Stimulated activated CD4-positive, alpha-beta T cell treated with anti-CD3 and anti-CD28 coated beads, Interleukin-4, amount 100 ng/mL, for 4 hours (primary cell): Measurements from ENCODE around the gene DSCAM.
"Not testable (repeated sequence)": the region's sequence is repeated elsewhere in the genome, so short reads cannot be mapped to it uniquely, and the experiment has no call there.

Experiments used
- DNase-seq, 2 experiments: peaks; one replicate each; pipeline ENCODE4 v3.0.0-alpha.2; 2020

The DSCAM gene

GRCh38 chr21:40278345-40278744 lies 568.6 kb downstream of the DSCAM start:
- no peak for DNase-seq

- no peak for DNase-seq
These were observed 571.0 kb downstream of the DSCAM start for GRCh38 chr21:40276001-40276400.

GRCh38 chr21:40272037-40272436 lies 574.9 kb downstream of the DSCAM start:
- no peak for DNase-seq

DNA sequence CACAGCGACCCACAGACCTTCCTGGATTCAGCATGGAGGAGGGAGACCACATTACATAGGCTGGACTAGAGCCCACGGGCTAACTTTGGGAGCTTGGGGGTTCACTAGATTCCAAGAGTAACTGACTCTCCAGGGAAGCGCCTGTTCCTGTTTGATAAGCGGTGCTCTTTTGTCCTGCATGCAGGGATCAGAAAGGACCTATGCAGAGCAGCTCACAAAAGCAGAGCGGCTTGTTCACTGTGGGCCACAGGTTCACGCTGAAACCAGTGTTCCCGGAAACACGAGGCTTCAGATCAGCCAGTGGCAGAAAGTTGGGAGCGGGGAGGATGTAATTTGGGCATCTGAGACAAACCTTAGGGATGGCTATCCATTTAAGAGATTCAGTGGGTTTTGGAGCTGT lies 575.8 kb downstream of the DSCAM start:
- DNase-seq: no peak

GRCh38 chr21:40270047-40270446 lies 576.9 kb downstream of the DSCAM start:
- no peak for DNase-seq

- no peak for DNase-seq
These were observed 577.7 kb downstream of the DSCAM start for GRCh38 chr21:40269239-40269638.

- not testable (repeated sequence) for DNase-seq
These were observed 588.5 kb downstream of the DSCAM start for GRCh38 chr21:40258456-40258855.

- DNase-seq: no peak
These were observed 589.6 kb downstream of the DSCAM start for GRCh38 chr21:40257342-40257741.

- DNase-seq: no peak
These were observed 591.2 kb downstream of the DSCAM start for GRCh38 chr21:40255518-40256444.

DNA sequence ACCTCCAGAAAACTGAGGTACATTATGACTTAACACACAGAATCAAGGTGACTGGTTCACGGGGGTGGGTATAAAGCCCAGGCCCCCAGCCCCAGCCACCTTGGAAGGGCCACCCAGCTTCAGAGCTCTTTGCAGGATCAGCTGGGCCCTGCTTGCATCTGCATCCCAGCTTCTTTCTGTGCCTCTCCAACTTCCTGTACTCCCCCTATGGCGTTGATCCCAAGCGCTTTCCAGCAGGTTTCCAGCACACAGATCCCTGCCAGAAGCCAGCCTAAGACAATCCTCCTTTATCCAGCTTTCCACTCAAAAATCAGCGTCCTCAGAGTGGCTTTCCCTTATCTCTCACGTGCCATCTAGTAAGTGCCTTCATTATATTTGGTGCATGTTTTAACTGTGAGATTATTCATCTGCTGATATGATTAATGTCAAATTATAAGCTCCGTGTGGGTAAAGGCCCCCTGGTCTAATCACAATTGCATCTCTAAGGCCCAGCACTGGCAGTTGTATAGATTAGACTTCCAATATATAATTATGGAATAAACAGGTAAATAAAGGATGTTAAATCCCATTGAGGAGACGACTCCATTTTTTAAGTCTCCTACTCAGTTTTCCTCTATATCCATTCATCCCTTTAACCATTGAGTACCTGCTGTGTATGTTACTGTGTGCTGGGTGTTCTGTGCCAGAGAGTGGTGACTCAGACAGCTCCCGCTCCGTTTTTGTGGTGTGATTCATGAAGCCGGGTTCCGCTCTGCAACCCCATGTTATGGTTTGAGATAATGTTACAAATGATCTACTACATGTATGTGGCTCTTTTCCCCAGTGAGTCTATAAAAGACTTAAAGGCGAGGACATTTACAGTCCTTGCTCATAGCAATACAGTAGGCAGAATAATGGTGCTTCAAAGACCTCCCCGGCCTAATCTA lies 592.2 kb downstream of the DSCAM start:
- no peak for DNase-seq

GRCh38 chr21:40253112-40253511 lies 593.8 kb downstream of the DSCAM start:
- DNase-seq: no peak

- DNase-seq: no peak
These were observed 596.3 kb downstream of the DSCAM start for GRCh38 chr21:40250514-40251294.

DNA sequence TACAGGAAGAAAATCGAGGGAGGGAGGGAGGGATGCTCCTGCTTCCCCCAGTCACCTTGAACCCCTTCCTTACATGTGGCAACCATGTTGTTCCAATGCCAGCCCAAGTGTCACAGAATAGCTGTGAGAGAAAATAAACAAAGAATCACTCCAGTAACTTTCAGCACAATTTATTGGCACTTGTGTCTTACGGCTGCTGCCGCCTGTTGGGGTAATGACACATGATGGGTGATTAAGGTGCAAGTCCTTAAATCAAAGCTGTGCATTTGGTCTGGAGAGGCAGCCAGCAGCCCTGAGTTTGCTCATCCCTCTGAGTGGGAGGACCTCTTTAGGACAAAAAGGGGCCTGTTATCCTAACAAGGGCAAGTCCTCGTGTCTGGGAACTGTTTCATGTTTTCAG lies 602.0 kb downstream of the DSCAM start:
- DNase-seq: no peak

- DNase-seq: no peak
These were observed 603.3 kb downstream of the DSCAM start for GRCh38 chr21:40243685-40244084.

DNA sequence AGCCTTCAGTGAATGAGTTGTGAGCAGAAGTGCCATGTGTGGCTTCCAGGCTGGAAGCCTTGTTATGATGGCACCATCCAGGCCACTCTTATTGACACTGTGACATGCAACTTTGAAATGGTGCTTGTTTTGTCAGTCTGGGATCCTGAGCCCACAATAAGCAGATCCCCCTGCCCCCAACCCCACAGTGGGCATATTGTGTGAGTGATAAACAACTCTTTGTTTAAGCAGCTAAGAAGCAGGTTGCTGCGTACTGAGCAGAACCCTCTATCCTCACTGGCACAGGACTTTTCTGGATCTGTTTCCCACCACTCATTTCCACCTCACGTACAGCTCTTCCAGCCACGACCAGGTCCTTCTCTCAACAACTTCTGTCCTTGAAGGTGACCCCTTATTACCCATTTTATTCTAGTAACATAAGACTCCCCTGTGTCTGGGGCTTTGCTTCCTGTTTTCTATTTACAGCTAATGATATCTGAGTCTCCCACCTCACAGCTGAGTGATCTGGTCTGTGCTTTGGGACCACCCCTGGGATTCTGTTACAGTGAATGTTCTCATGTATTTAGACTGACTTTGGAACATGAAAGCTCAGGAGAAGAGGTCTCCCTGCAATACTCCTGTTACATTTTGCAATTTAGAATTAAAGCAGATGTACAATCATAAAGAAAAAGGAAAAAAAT lies 604.2 kb downstream of the DSCAM start:
- no peak for DNase-seq

GRCh38 chr21:40235528-40235927 lies 611.4 kb downstream of the DSCAM start:
- DNase-seq: no peak

DNA sequence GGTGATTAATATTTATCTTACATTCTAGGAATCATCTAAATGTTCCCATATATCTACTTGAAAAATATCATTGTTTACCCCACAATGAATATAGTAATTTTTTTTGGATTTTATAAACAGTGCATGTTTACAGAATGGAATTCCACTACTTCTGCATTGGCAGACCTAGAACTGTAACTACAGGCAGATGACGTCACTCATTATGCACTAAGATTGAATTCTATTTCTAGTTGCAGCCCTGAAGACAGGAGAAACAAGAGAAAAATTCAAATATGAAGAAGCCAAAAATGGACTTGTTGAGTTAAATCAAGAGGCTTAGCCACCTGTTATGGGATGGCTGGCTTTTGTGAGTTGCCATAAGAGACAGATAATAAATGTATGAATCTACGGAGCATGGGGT lies 615.0 kb downstream of the DSCAM start:
- DNase-seq: no peak

DNA sequence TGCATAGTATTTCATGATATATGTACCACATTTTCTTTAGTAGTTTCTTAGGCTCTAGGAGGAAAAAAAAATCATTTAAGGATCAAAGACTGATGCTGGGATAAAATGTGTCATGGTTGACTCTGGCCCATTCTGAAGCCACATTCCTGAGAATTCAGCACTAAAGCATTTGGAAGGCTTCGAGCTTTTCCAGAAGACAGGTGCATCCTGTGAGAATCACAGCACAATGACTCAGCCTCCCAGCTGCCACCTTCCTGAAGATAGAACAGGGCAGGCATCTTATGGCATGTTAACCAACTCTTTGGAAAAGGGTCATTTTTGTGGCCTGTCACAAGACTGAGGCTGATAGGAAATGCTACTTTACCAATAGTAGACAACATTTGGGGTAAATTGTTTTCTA lies 619.9 kb downstream of the DSCAM start:
- DNase-seq: no peak

- DNase-seq: no peak
These were observed 631.0 kb downstream of the DSCAM start for GRCh38 chr21:40215941-40216340.

GRCh38 chr21:40210251-40210650 lies 636.7 kb downstream of the DSCAM start:
- no peak for DNase-seq

DNA sequence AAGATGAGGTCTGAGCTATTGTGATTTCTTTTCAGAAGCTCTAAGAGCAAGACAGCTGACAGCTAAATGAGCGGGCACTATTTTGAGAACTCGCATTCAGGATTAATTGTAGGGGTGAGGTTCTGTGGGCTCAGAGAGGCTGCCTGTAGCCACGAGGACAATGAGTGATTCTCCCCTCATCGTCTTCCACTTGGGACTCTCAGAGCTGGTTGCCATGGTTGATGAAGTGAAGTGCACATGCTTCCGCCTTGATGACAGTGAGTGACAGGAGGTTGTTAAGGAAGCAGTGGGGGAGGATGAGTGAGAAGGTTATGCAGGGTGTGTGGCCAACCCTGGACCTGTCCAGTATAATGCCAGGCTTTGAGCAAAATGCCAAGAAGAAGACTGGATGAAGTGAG lies 638.0 kb downstream of the DSCAM start:
- no peak for DNase-seq

DNA sequence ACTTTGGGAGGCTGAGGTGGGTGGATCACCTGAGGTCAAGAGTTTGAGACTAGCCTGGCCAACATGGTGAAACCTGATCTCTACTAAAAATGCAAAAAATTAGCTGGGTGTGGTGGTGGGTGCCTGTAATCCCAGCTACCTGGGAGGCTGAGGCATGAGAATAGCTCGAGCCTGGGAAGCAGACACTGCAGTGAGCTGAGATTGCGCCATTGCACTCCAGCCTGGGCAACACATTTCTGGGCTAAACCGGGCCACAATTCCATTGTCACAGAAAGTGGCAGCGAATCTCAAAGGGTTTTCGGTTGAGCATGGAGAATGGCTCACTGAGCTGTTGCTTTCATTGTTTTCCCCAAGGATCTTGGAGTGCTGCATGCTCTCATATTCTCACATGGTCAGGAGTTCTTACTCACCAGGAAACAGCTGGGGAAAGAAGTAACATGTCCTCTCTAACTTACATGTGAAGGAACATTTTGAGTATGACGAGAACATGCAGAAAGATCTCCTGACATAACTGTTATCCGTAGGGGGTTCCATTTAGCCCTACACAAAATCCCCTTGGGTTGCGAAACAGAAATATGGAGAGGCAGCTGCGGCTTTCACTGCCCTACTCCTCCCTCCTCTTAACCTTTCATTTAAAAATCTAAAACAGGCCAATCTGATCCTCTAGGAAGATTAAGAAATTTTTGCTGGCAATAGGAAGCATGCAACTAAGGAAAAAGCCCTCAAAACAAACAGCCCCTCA lies 638.6 kb downstream of the DSCAM start:
- no peak for DNase-seq
